HL-60 (cell line): Measurements from ENCODE around the gene CRB1.

Source experiments
- DNase-seq, 2 experiments: peaks; one replicate each; pipeline ENCODE4 v3.0.0-alpha.2; 2010 to 2020; ENCODE audit warnings: low read depth in 1 of 2, low spot score in 1 of 2
- H3K27ac ChIP-seq: fragments of 250-450 bp; sonication (Bioruptor Pico); replicated peaks from 2 replicates; pipeline ENCODE4 v1.5.1; 2020; ENCODE audit warnings: mild to moderate bottlenecking, moderate library complexity
- H3K27me3 ChIP-seq: fragments of 250-450 bp; sonication (Bioruptor Pico); 2 replicates; pipeline ENCODE4 v1.5.1; 2021; ENCODE audit warnings: mild to moderate bottlenecking, moderate library complexity; ENCODE audit not compliant: insufficient read depth, poor library complexity, severe bottlenecking
- H3K4me3 ChIP-seq: replicated peaks from 2 replicates; pipeline ENCODE4 v1.5.1; 2011; ENCODE audit warnings: mild to moderate bottlenecking, control low read depth, low read length; ENCODE audit not compliant: insufficient read depth
- GABPA ChIP-seq: IDR thresholded peaks from 2 replicates; pipeline ENCODE4 v1.6.1; 2012; ENCODE audit warnings: low read depth
- POLR2AphosphoS5 ChIP-seq: IDR thresholded peaks from 2 replicates; pipeline ENCODE4 v1.6.1; 2012; ENCODE audit warnings: low read depth
- SPI1 ChIP-seq: IDR thresholded peaks from 2 replicates; pipeline ENCODE4 v1.6.1; 2012; ENCODE audit warnings: low read depth, mild to moderate bottlenecking, borderline replicate concordance
- TF ChIP-seq, protein P1 (sequence below): IDR thresholded peaks from 2 replicates; pipeline ENCODE4 v1.6.1; 2012; ENCODE audit warnings: low read depth; ENCODE audit not compliant: insufficient replicate concordance
- TF ChIP-seq, protein P2 (sequence below): IDR thresholded peaks from one replicate; pipeline ENCODE4 v1.5.1; 2011; ENCODE audit warnings: low read length, control low read depth, inconsistent platforms; ENCODE audit not compliant: insufficient read depth

Gene CRB1

DNA sequence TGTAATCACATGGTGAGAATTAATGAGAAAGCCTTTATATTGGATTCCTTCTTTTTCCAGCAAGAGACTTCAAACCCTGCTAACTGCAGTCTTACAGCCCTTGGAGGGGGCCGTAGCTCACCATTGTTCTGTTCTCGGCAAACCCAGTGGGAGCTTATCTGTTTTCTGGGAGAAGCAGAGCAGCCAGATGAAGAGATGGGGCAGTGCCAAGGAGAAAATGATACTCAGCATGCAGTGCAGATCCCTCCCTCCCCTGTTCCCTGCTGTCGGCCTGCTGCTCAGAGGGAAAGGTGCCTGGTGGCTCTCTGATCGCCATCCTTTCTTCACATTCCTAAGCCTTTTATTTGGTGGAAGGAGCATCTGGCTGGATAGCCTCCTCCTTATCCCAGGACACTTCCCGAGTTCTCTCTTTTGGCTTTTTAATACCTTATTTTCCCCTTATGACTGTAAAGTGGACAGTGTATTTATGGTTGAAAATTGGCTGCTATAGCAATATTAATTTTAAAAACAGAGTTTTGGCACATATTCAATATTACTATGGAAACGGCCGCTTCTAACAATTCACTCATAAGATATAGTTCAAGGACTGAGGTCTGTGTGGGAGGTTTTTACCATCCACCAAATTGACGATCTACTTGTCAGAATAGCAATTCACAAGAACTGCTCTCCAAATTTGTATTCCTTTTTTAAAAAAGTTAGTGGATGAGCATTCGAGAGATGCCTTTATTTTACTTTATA is 203.4 kb downstream of the CRB1 start:
- Histone ChIP-seq H3K27ac (no peak overlapping the region), H3K4me3 (no peak overlapping the region), H3K27me3 (no peaks in the 10 kb centered on the region)
- no peak for DNase-seq
- TF ChIP-seq, protein P1, sequence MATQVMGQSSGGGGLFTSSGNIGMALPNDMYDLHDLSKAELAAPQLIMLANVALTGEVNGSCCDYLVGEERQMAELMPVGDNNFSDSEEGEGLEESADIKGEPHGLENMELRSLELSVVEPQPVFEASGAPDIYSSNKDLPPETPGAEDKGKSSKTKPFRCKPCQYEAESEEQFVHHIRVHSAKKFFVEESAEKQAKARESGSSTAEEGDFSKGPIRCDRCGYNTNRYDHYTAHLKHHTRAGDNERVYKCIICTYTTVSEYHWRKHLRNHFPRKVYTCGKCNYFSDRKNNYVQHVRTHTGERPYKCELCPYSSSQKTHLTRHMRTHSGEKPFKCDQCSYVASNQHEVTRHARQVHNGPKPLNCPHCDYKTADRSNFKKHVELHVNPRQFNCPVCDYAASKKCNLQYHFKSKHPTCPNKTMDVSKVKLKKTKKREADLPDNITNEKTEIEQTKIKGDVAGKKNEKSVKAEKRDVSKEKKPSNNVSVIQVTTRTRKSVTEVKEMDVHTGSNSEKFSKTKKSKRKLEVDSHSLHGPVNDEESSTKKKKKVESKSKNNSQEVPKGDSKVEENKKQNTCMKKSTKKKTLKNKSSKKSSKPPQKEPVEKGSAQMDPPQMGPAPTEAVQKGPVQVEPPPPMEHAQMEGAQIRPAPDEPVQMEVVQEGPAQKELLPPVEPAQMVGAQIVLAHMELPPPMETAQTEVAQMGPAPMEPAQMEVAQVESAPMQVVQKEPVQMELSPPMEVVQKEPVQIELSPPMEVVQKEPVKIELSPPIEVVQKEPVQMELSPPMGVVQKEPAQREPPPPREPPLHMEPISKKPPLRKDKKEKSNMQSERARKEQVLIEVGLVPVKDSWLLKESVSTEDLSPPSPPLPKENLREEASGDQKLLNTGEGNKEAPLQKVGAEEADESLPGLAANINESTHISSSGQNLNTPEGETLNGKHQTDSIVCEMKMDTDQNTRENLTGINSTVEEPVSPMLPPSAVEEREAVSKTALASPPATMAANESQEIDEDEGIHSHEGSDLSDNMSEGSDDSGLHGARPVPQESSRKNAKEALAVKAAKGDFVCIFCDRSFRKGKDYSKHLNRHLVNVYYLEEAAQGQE: no peak
- TF ChIP-seq GABPA (no peak), SPI1 (no peak)
- TF ChIP-seq, protein P2, sequence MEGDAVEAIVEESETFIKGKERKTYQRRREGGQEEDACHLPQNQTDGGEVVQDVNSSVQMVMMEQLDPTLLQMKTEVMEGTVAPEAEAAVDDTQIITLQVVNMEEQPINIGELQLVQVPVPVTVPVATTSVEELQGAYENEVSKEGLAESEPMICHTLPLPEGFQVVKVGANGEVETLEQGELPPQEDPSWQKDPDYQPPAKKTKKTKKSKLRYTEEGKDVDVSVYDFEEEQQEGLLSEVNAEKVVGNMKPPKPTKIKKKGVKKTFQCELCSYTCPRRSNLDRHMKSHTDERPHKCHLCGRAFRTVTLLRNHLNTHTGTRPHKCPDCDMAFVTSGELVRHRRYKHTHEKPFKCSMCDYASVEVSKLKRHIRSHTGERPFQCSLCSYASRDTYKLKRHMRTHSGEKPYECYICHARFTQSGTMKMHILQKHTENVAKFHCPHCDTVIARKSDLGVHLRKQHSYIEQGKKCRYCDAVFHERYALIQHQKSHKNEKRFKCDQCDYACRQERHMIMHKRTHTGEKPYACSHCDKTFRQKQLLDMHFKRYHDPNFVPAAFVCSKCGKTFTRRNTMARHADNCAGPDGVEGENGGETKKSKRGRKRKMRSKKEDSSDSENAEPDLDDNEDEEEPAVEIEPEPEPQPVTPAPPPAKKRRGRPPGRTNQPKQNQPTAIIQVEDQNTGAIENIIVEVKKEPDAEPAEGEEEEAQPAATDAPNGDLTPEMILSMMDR: no peak

DNA sequence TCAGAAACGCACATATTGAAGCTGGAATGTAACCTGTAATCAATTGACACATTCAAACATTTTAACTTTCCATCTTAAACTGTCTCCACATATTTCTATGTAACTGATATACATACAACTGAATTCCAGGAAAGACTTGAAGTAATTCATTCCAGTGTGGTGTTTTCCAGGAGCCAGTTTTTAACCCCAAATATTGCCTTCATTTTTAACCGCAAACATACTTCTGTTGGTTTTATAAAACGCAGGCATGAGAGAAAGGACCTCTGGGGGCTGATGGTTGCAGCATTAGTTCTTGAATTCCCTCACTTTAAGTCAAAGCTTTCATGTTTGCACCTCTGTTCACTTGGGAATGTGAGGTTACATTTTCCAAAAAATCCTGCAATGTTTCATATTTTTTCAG is 204.1 kb downstream of the CRB1 start:
- no peak for DNase-seq
- TF ChIP-seq SPI1 (no peak), POLR2AphosphoS5 (no peak), GABPA (no peak)
- TF ChIP-seq, protein P1: no peak
- TF ChIP-seq, protein P2: no peak
- no peaks in the 10 kb centered on the region for H3K27me3 ChIP-seq

DNA sequence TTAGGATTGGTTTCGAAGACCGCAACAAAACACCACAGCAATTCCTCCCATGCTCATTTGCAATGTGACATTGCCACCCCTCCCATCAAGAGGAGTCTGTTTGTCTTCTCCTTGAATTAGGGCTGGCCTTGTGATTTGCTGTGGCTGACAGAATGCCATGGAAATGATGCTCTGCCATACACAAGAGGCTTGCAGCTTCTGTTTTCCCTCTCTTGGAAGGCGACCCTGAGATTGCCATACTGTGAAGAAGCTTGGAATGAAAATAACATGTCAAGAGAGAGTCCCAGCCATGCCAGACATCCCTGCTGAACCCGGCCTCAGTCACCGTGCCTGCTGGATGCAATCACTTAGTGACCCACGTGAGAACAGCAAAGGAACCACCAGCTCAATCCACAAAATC is 212.4 kb downstream of the CRB1 start:
- TF ChIP-seq SPI1 (no peak), POLR2AphosphoS5 (no peak), GABPA (no peak)
- TF ChIP-seq, protein P1: no peak
- TF ChIP-seq, protein P2: no peak
- H3K27me3 ChIP-seq: no peaks in the 10 kb centered on the region
- H3K27ac ChIP-seq: no peak overlapping the region
- no peak overlapping the region for H3K4me3 ChIP-seq
- DNase-seq: no peak

More for the DNA sequence above, 204.1 kb downstream of the CRB1 start:
- no peak overlapping the region for H3K4me3 ChIP-seq
- no peak overlapping the region for H3K27ac ChIP-seq
